GM18511 (cell line): ENCODE measurements around the gene IRAK1BP1.
"Not testable (repeated sequence)": the region's sequence is repeated elsewhere in the genome, so short reads cannot be mapped to it uniquely, and the experiment has no call there.

Experiments used
- ATAC-seq: cut with Tn5 transposase; IDR thresholded peaks from one replicate; pipeline ENCODE4 v1.9.1; 2021; ENCODE audit warnings: mild to moderate bottlenecking, moderate library complexity; ENCODE audit not compliant: unreplicated experiment

Gene IRAK1BP1

GRCh38 chr6:78883651-78884050 is 16.3 kb downstream of the IRAK1BP1 start:
- no peak for ATAC-seq

GRCh38 chr6:78889901-78890300 is 22.6 kb downstream of the IRAK1BP1 start:
- not testable (repeated sequence) for ATAC-seq

GRCh38 chr6:78896227-78896626 is 28.9 kb downstream of the IRAK1BP1 start:
- ATAC-seq, result no peak

- ATAC-seq, result no peak
These were observed 41.3 kb downstream of the IRAK1BP1 start for GRCh38 chr6:78908621-78909020.

- ATAC-seq, result no peak
These were observed 42.0 kb downstream of the IRAK1BP1 start for GRCh38 chr6:78909391-78909790.

GRCh38 chr6:78910010-78910409 is 42.7 kb downstream of the IRAK1BP1 start:
- no peak for ATAC-seq

- peak; percentile 78 for ATAC-seq
These were observed 43.3 kb downstream of the IRAK1BP1 start for GRCh38 chr6:78910591-78911171.

- ATAC-seq, result no peak
These were observed 44.0 kb downstream of the IRAK1BP1 start for GRCh38 chr6:78911218-78911940.

- no peak for ATAC-seq
These were observed 49.1 kb downstream of the IRAK1BP1 start for GRCh38 chr6:78916411-78916810.

GRCh38 chr6:78917788-78918187 is 50.4 kb downstream of the IRAK1BP1 start:
- no peak for ATAC-seq

- ATAC-seq, result not testable (repeated sequence)
These were observed 53.8 kb downstream of the IRAK1BP1 start for GRCh38 chr6:78921168-78921567.

GRCh38 chr6:78925317-78925716 is 58.0 kb downstream of the IRAK1BP1 start:
- no peak for ATAC-seq

- ATAC-seq, result no peak
These were observed 68.2 kb downstream of the IRAK1BP1 start for GRCh38 chr6:78935553-78935952.

- no peak for ATAC-seq
These were observed 69.2 kb downstream of the IRAK1BP1 start for GRCh38 chr6:78936515-78936914.

GRCh38 chr6:78942446-78942845 is 75.1 kb downstream of the IRAK1BP1 start:
- ATAC-seq, result no peak

GRCh38 chr6:78947529-78947928 is 80.2 kb downstream of the IRAK1BP1 start:
- ATAC-seq, result no peak

GRCh38 chr6:78947962-78948361 is 80.6 kb downstream of the IRAK1BP1 start:
- no peak for ATAC-seq

- no peak for ATAC-seq
These were observed 81.4 kb downstream of the IRAK1BP1 start for GRCh38 chr6:78948785-78949184.

GRCh38 chr6:78952362-78952761 is 85.0 kb downstream of the IRAK1BP1 start:
- ATAC-seq, result no peak
